Stimulated activated CD4-positive, alpha-beta T cell treated with anti-CD3 and anti-CD28 coated beads, Interleukin-15, amount 100 ng/mL, for 24 hours (primary cell): ENCODE measurements around the gene KIF14.

Source experiments
- DNase-seq: peaks from one replicate; pipeline ENCODE4 v3.0.0-alpha.2; 2020

The KIF14 gene

GRCh38 chr1:200620273-200621131 is at the start of gene KIF14:
TSS of gene KIF14 (minus strand) at chr1:200620751. CDS start at chr1:200618723, 2,028 bp downstream.
- DNase-seq: peak; percentile 96

- DNase-seq: peak; percentile 97
Observed at GRCh38 chr1:200669314-200670241, 49.0 kb upstream of the KIF14 start, which contains the start of gene DDX59. TSS of gene DDX59 (minus strand) at chr1:200669907. CDS start at chr1:200666740, 3,167 bp downstream.

- no peak for DNase-seq
Observed at GRCh38 chr1:200668514-200669313, 48.2 kb upstream of the KIF14 start.

GRCh38 chr1:200666309-200666708 is 45.8 kb upstream of the KIF14 start:
- no peak for DNase-seq

GRCh38 chr1:200665861-200666260 is 45.3 kb upstream of the KIF14 start:
- DNase-seq: no peak

- no peak for DNase-seq
Observed at GRCh38 chr1:200660719-200661118, 40.2 kb upstream of the KIF14 start.

GRCh38 chr1:200659269-200659668 is 38.7 kb upstream of the KIF14 start:
- no peak for DNase-seq

- DNase-seq: no peak
Observed at GRCh38 chr1:200658037-200658818, 37.7 kb upstream of the KIF14 start.

GRCh38 chr1:200654660-200655059 is 34.1 kb upstream of the KIF14 start:
- DNase-seq: no peak

- peak; percentile 29 for DNase-seq
Observed at GRCh38 chr1:200653022-200653462, 32.5 kb upstream of the KIF14 start.

- DNase-seq: no peak
Observed at GRCh38 chr1:200652378-200652777, 31.8 kb upstream of the KIF14 start.

GRCh38 chr1:200646515-200646914 is 26.0 kb upstream of the KIF14 start:
- DNase-seq: no peak

- no peak for DNase-seq
Observed at GRCh38 chr1:200644021-200644420, 23.5 kb upstream of the KIF14 start.

GRCh38 chr1:200642481-200642880 is 21.9 kb upstream of the KIF14 start:
- DNase-seq: no peak

GRCh38 chr1:200640963-200641401 is 20.4 kb upstream of the KIF14 start:
- DNase-seq: no peak

- no peak for DNase-seq
Observed at GRCh38 chr1:200640373-200640962, 19.9 kb upstream of the KIF14 start.

- no peak for DNase-seq
Observed at GRCh38 chr1:200638073-200638472, 17.5 kb upstream of the KIF14 start.

GRCh38 chr1:200636681-200637080 is 16.1 kb upstream of the KIF14 start:
- no peak for DNase-seq

- DNase-seq: no peak
Observed at GRCh38 chr1:200634261-200635122, 13.9 kb upstream of the KIF14 start.

GRCh38 chr1:200631375-200631774 is 10.8 kb upstream of the KIF14 start:
- no peak for DNase-seq
